AG04449 (cell line): Measurements from ENCODE around the gene ADAMTSL4.

Source experiments
- CTCF ChIA-PET: fragments of 350-600 bp; formaldehyde crosslinking; extraction: SDS; loops from one replicate; lab custom pipeline; 2021; ENCODE audit warnings: antibody characterized with exemption; lab: Yijun Ruan, JAX
- POLR2A ChIA-PET: fragments of 400-600, 350-600 bp; formaldehyde crosslinking; extraction: SDS; loops from one replicate; lab custom pipeline; 2020; ENCODE audit warnings: antibody characterized with exemption, inconsistent platforms; lab: Yijun Ruan, JAX
- DNase-seq: peaks from one replicate; pipeline ENCODE4 v3.0.0-alpha.2; 2010; ENCODE audit warnings: low read depth, low spot score
- H3K4me3 ChIP-seq: 2 replicates; pipeline ENCODE4 v1.5.1; 2011; ENCODE audit warnings: low read depth, mild to moderate bottlenecking, control low read depth, low read length
- TF ChIP-seq, protein P1 (sequence below): IDR thresholded peaks from one replicate; pipeline ENCODE4 v1.5.1; 2011; ENCODE audit warnings: mild to moderate bottlenecking, moderate library complexity, low read length, control low read depth, inconsistent platforms; ENCODE audit not compliant: insufficient read depth; ENCODE audit errors: missing control alignments

The ADAMTSL4 gene

GRCh38 chr1:150574260-150575071 is 25.3 kb downstream of the ADAMTSL4 start:
- H3K4me3 ChIP-seq, result peak overlapping the region; percentile 27
- DNase-seq, result no peak
- CTCF ChIA-PET, result interaction anchor here (1.0 to 6.5 kb wide), 3 partner anchors 15 to 46 kb away, joined by 3 to 69 read pairs (median 17); no protein-coding TSS in a partner anchor
- POLR2A ChIA-PET, result interaction anchor here (0.7 to 11.1 kb wide), 2 partner anchors 12 to 47 kb away, joined by 4 to 135 read pairs; no protein-coding TSS in a partner anchor
- TF ChIP-seq, protein P1, sequence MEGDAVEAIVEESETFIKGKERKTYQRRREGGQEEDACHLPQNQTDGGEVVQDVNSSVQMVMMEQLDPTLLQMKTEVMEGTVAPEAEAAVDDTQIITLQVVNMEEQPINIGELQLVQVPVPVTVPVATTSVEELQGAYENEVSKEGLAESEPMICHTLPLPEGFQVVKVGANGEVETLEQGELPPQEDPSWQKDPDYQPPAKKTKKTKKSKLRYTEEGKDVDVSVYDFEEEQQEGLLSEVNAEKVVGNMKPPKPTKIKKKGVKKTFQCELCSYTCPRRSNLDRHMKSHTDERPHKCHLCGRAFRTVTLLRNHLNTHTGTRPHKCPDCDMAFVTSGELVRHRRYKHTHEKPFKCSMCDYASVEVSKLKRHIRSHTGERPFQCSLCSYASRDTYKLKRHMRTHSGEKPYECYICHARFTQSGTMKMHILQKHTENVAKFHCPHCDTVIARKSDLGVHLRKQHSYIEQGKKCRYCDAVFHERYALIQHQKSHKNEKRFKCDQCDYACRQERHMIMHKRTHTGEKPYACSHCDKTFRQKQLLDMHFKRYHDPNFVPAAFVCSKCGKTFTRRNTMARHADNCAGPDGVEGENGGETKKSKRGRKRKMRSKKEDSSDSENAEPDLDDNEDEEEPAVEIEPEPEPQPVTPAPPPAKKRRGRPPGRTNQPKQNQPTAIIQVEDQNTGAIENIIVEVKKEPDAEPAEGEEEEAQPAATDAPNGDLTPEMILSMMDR, result no peak

- ChIA-PET CTCF (interaction anchor here (1.0 to 6.5 kb wide), 3 partner anchors 15 to 45 kb away, joined by 3 to 69 read pairs (median 17); no protein-coding TSS in a partner anchor), POLR2A (interaction anchor here (2.7 to 11.1 kb wide), 2 partner anchors 12 to 54 kb away, joined by 7 to 135 read pairs; partner anchors contain the start of gene ENSA)
- no peak for DNase-seq
Measured at GRCh38 chr1:150575072-150575489, 25.9 kb downstream of the ADAMTSL4 start.

GRCh38 chr1:150575518-150576366 is 26.5 kb downstream of the ADAMTSL4 start:
- DNase-seq, result no peak
- H3K4me3 ChIP-seq, result peak overlapping the region; percentile 100
- TF ChIP-seq, protein P1, result no peak
- ChIA-PET POLR2A (interaction anchor here (1.1 to 11.1 kb wide), 3 partner anchors 13 to 212 kb away, joined by 3 to 135 read pairs (median 7); partner anchors contain the start of genes ENSA and RPRD2), CTCF (interaction anchor here (1.0 to 6.5 kb wide), 5 partner anchors 12 to 47 kb away, joined by 3 to 69 read pairs (median 5); no protein-coding TSS in a partner anchor)

More at GRCh38 chr1:150575072-150575489, 25.9 kb downstream of the ADAMTSL4 start:
- H3K4me3 ChIP-seq, result peak overlapping the region; percentile 100
- TF ChIP-seq, protein P1, result no peak

GRCh38 chr1:150576367-150576711 is 27.1 kb downstream of the ADAMTSL4 start:
- POLR2A ChIA-PET, result interaction anchor here (1.0 to 11.1 kb wide), 5 partner anchors 7 to 213 kb away, joined by 3 to 135 read pairs (median 7); partner anchors contain the start of genes ENSA and RPRD2
- H3K4me3 ChIP-seq, result peak overlapping the region; percentile 100
- DNase-seq, result no peak
- TF ChIP-seq, protein P1, result no peak
- CTCF ChIA-PET, result interaction anchor here (0.8 to 6.5 kb wide), 7 partner anchors 8 to 430 kb away, joined by 3 to 69 read pairs (median 5); no protein-coding TSS in a partner anchor

DNA sequence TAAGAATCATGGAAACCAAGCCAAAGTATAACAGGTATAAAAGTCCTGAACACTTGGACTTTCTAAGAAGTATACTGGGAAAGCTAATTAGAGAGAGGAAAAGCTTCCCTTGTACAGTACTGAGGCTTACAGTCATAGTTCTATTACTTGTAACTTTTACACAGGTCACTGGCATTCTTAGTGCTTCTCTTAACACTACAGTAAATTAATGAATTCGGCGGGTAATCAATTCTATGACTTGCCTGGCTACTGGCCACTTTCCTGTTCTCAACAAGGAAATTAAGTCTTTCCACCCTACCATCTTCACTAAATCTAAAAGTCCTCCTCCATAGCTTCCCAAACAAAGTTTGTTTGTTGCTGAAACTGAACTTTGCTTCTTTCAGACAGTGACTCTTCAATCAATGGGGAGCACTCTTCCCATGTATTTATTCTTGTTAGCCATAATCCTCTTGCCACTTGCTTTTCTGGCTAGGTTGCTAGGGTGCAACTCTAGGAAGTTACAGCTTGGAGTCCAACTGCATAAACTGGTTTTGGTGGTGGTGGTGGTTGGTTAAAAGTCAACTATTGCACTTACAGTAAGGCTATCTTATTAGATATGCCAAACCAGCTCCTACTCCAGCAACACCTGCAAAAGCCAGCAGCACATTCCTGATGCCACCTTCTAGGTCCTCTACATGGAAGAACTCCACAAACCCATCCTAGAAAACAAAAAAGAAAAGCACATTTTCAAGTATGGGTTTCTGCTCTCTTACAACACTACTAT is 27.8 kb downstream of the ADAMTSL4 start:
- ChIA-PET CTCF (interaction anchor here (0.8 to 6.5 kb wide), 7 partner anchors 9 to 429 kb away, joined by 3 to 69 read pairs (median 5); no protein-coding TSS in a partner anchor), POLR2A (interaction anchor here (0.6 to 11.1 kb wide), 7 partner anchors 8 to 233 kb away, joined by 3 to 135 read pairs (median 7); partner anchors contain the start of genes ECM1, ENSA and RPRD2)
- TF ChIP-seq, protein P1, result no peak
- H3K4me3 ChIP-seq, result peak overlapping the region; percentile 100
- no peak for DNase-seq
